GM18951 (cell line): Measurements from ENCODE around the gene SH3BGRL3.
"Not testable (repeated sequence)": the region's sequence is repeated elsewhere in the genome, so short reads cannot be mapped to it uniquely, and the experiment has no call there.

ENCODE experiments used
- POLR2A ChIP-seq: IDR thresholded peaks from 4 replicates; pipeline ENCODE4 v1.6.1; 2011; ENCODE audit warnings: mild to moderate bottlenecking; ENCODE audit not compliant: insufficient read length, insufficient read depth; ENCODE audit errors: extremely low read depth
- in situ Hi-C: fragments of 300-500 bp; cut with MboI; formaldehyde crosslinking; loops from one replicate; pipeline ENCODE4 v1.12.0; 2022; ENCODE audit warnings: low sequenced_read_pairs, mixed read lengths, inconsistent platforms; ENCODE audit not compliant: unreplicated experiment

Gene SH3BGRL3

GRCh38 chr1:26290122-26290881 is 10.4 kb downstream of the SH3BGRL3 start:
- TF ChIP-seq POLR2A: no peak
- in situ Hi-C loops: no loop called here

GRCh38 chr1:26290882-26291261 is 11.0 kb downstream of the SH3BGRL3 start:
- no peak for TF ChIP-seq POLR2A
- in situ Hi-C loops: no loop called here

- TF ChIP-seq POLR2A: no peak
- in situ Hi-C loops: no loop called here
Observed at GRCh38 chr1:26291433-26291832, 11.5 kb downstream of the SH3BGRL3 start.

GRCh38 chr1:26291939-26292338 is 12.1 kb downstream of the SH3BGRL3 start:
- in situ Hi-C loops: no loop called here
- no peak for TF ChIP-seq POLR2A

- in situ Hi-C loops: not testable (repeated sequence)
Observed at GRCh38 chr1:26292735-26293134, 12.8 kb downstream of the SH3BGRL3 start.

GRCh38 chr1:26293911-26294463 is 14.1 kb downstream of the SH3BGRL3 start:
- in situ Hi-C loops: no loop called here
- no peak for TF ChIP-seq POLR2A

- in situ Hi-C loops: no loop called here
Observed at GRCh38 chr1:26295194-26296138, 15.6 kb downstream of the SH3BGRL3 start.

GRCh38 chr1:26296340-26297056 is 16.6 kb downstream of the SH3BGRL3 start:
- in situ Hi-C loops: no loop called here
- no peak for TF ChIP-seq POLR2A

More at GRCh38 chr1:26295194-26296138, 15.6 kb downstream of the SH3BGRL3 start:
- TF ChIP-seq POLR2A: no peak

GRCh38 chr1:26297057-26297790 is 17.3 kb downstream of the SH3BGRL3 start:
- no peak for TF ChIP-seq POLR2A
- in situ Hi-C loops: no loop called here

- in situ Hi-C loops: no loop called here
- TF ChIP-seq POLR2A: no peak
Observed at GRCh38 chr1:26297791-26298124, 17.9 kb downstream of the SH3BGRL3 start.

- no peak for TF ChIP-seq POLR2A
- in situ Hi-C loops: no loop called here
Observed at GRCh38 chr1:26300578-26301275, 20.8 kb downstream of the SH3BGRL3 start.
